LNCAP (cell line): Measurements from ENCODE around the gene TOR1AIP2.

Source experiments
- CTCF ChIP-seq: fragments of 450-650 bp; IDR thresholded peaks from 2 replicates; pipeline ENCODE4 v1.5.1; 2017; ENCODE audit warnings: mild to moderate bottlenecking

The TOR1AIP2 gene

GRCh38 chr1:179821524-179821923, 56.1 kb downstream of the TOR1AIP2 start:
- TF ChIP-seq CTCF = no peak

GRCh38 chr1:179820226-179820970, 57.2 kb downstream of the TOR1AIP2 start:
- no peak for TF ChIP-seq CTCF

- TF ChIP-seq CTCF = no peak
These were observed 58.8 kb downstream of the TOR1AIP2 start for GRCh38 chr1:179818743-179819173.

- TF ChIP-seq CTCF = no peak
These were observed 59.3 kb downstream of the TOR1AIP2 start for GRCh38 chr1:179818260-179818659.

- no peak for TF ChIP-seq CTCF
These were observed 59.8 kb downstream of the TOR1AIP2 start for GRCh38 chr1:179817789-179818188.

- no peak for TF ChIP-seq CTCF
These were observed 60.5 kb downstream of the TOR1AIP2 start for GRCh38 chr1:179817056-179817455.

GRCh38 chr1:179816196-179816960, 61.2 kb downstream of the TOR1AIP2 start:
- no peak for TF ChIP-seq CTCF
